Measurements from ENCODE around the gene DNAJC16.

DNAJC16 gene

GRCh38 chr1:15618655-15619525 lies 92.2 kb downstream of the DNAJC16 start:
- DNase-seq (ENCODE audit: extremely low read depth in 1 of 2, low read depth in 1 of 2): no peak

- no peak for DNase-seq (ENCODE audit: extremely low read depth in 1 of 2, low read depth in 1 of 2)
Observed at GRCh38 chr1:15620155-15620545, 93.5 kb downstream of the DNAJC16 start.

- no peak for DNase-seq (ENCODE audit: extremely low read depth in 1 of 2, low read depth in 1 of 2)
Observed at GRCh38 chr1:15620902-15621682, 94.4 kb downstream of the DNAJC16 start.

- DNase-seq (ENCODE audit: extremely low read depth in 1 of 2, low read depth in 1 of 2): no peak
Observed at GRCh38 chr1:15621975-15622374, 95.3 kb downstream of the DNAJC16 start.

GRCh38 chr1:15622712-15623373 lies 96.2 kb downstream of the DNAJC16 start:
- no peak for DNase-seq (ENCODE audit: extremely low read depth in 1 of 2, low read depth in 1 of 2)

GRCh38 chr1:15623435-15623834 lies 96.8 kb downstream of the DNAJC16 start:
- DNase-seq (ENCODE audit: extremely low read depth in 1 of 2, low read depth in 1 of 2): no peak

- no peak for DNase-seq (ENCODE audit: extremely low read depth in 1 of 2, low read depth in 1 of 2)
Observed at GRCh38 chr1:15624133-15624714, 97.6 kb downstream of the DNAJC16 start.

GRCh38 chr1:15625056-15625917 lies 98.6 kb downstream of the DNAJC16 start:
- no peak for DNase-seq (ENCODE audit: extremely low read depth in 1 of 2, low read depth in 1 of 2)
